Measurements from ENCODE around the gene ALKAL2.

DNA sequence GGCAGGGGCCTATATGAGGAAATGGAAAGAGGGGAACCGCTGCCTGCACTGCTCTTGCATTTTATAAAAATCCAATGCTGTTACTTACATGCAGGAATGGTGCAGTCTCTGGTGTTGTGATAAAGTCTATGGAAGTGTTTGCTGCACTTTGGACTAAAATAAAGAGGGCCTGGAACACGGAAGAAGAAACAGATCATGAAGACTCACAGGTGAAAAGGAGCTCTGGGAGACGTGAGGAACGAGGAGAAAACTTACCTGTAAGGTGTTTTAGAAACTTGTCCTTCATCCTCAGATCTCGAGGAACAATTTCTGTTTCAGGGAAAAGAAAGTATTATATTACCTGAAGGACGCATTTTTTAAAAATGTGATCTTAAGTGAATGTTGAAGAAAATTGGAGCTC, 1.9 kb downstream of the ALKAL2 start:
- TF ChIP-seq POLR2A (IDR thresholded peaks at IDR 0.05): no peak
- TF ChIP-seq, protein P1, sequence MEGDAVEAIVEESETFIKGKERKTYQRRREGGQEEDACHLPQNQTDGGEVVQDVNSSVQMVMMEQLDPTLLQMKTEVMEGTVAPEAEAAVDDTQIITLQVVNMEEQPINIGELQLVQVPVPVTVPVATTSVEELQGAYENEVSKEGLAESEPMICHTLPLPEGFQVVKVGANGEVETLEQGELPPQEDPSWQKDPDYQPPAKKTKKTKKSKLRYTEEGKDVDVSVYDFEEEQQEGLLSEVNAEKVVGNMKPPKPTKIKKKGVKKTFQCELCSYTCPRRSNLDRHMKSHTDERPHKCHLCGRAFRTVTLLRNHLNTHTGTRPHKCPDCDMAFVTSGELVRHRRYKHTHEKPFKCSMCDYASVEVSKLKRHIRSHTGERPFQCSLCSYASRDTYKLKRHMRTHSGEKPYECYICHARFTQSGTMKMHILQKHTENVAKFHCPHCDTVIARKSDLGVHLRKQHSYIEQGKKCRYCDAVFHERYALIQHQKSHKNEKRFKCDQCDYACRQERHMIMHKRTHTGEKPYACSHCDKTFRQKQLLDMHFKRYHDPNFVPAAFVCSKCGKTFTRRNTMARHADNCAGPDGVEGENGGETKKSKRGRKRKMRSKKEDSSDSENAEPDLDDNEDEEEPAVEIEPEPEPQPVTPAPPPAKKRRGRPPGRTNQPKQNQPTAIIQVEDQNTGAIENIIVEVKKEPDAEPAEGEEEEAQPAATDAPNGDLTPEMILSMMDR (IDR thresholded peaks at IDR 0.05): no peak
